HCT116 (cell line): ENCODE results near the gene TMEM38A. TPM values are rescaled to one million over a fixed set of nuclear protein-coding genes. Genes with fewer than 3 reads are reported as not detected.

Experiments
- ATAC-seq: fragments of 200-7000 bp; cut with Tn5 transposase; 2 replicates; pipeline ENCODE4 v1.9.1; 2020; ENCODE audit warnings: mild to moderate bottlenecking, moderate library complexity
- BruUV-seq: library from RNA; stranded (reverse); fragments of 400-500 nt; replicated peaks from 2 replicates; lab custom pipeline; 2021; lab: Mats Ljungman, UMichigan
- CTCF ChIA-PET: fragments of 300-600 bp; sonication (Branson Sonifier 250); formaldehyde crosslinking; loops from one replicate; lab custom pipeline; 2021; ENCODE audit warnings: antibody characterized with exemption; lab: Charles Lee
- POLR2A ChIA-PET: fragments of 300-600, 350-600 bp; sonication (Branson Sonifier 250); formaldehyde crosslinking; loops from one replicate; lab custom pipeline; 2021; ENCODE audit warnings: antibody characterized with exemption; lab: Charles Lee
- RAD21 ChIA-PET, 2 experiments: fragments of 300-600 bp; sonication (Branson Sonifier 250); formaldehyde crosslinking; loops; one replicate each; lab custom pipeline; 2023; ENCODE audit warnings: low total read pairs in 2 of 2; ENCODE audit not compliant: uncharacterized antibody in 2 of 2, unreplicated experiment in 2 of 2, low non-redundant PET in 1 of 2; lab: Charles Lee
- DNase-seq: peaks from one replicate; pipeline ENCODE4 v3.0.0-alpha.2; 2010; ENCODE audit warnings: low read depth, low spot score
- H2AFZ ChIP-seq: fragments of 200-600 bp; shearing (Covaris generic), sonication (generic); 2 replicates; pipeline ENCODE4 v1.6.1; 2017; ENCODE audit warnings: low read depth, mixed run types, mixed read lengths, antibody characterized with exemption, low read length; ENCODE audit not compliant: poor library complexity, severe bottlenecking
- H3K27ac ChIP-seq: 2 replicates; pipeline ENCODE4 v1.5.1; 2012; ENCODE audit warnings: low read depth, low read length
- H3K27me3 ChIP-seq: fragments of 200-600 bp; sonication (generic); 2 replicates; pipeline ENCODE4 v1.6.1; 2016; ENCODE audit warnings: mixed run types, low read length, mixed read lengths; ENCODE audit not compliant: insufficient read depth
- H3K36me3 ChIP-seq, 2 experiments: fragments of 200-500 bp in 1 of 2; fragments of 200-600 bp in 1 of 2; sonication (Bioruptor generic) in 1 of 2; sonication (generic) in 1 of 2; 2 replicates each; pipeline versions ENCODE4 v1.5.1 to v1.6.1; 2014 to 2016; ENCODE audit warnings: low read length in 2 of 2, inconsistent platforms in 1 of 2, mixed read lengths in 1 of 2, mixed run types in 1 of 2; ENCODE audit not compliant: insufficient read depth in 2 of 2, control insufficient read depth in 1 of 2
- H3K4me1 ChIP-seq, 2 experiments: fragments of 200-600 bp in 1 of 2; sonication (generic) in 1 of 2; 2 replicates each; pipeline versions ENCODE4 v1.5.1 to v1.6.1; 2012 to 2017; ENCODE audit warnings: low read length in 2 of 2, inconsistent platforms in 1 of 2, mild to moderate bottlenecking in 1 of 2, mixed read lengths in 1 of 2, mixed run types in 1 of 2, moderate library complexity in 1 of 2; ENCODE audit not compliant: insufficient read depth in 2 of 2, control insufficient read depth in 1 of 2
- H3K4me2 ChIP-seq: fragments of 200-600 bp; sonication (generic); 2 replicates; pipeline ENCODE4 v1.6.1; 2017; ENCODE audit warnings: mixed run types, low read length, mixed read lengths
- H3K4me3 ChIP-seq, 2 experiments: fragments of 200-600 bp in 1 of 2; sonication (generic) in 1 of 2; replicated peaks in 1 of 2; 2 replicates each; pipeline ENCODE4 v1.5.1; 2011 to 2016; ENCODE audit warnings: low read length in 2 of 2, control low read depth in 1 of 2, low read depth in 1 of 2, mild to moderate bottlenecking in 1 of 2, mixed read lengths in 1 of 2, mixed run types in 1 of 2
- H3K79me2 ChIP-seq: fragments of 200-600 bp; sonication (generic); 2 replicates; pipeline ENCODE4 v1.6.1; 2017; ENCODE audit warnings: mild to moderate bottlenecking, mixed run types, low read length, moderate library complexity, mixed read lengths; ENCODE audit not compliant: insufficient read depth
- H3K9ac ChIP-seq: fragments of 200-600 bp; sonication (generic); 2 replicates; pipeline ENCODE4 v1.6.1; 2016; ENCODE audit warnings: low read length, mixed read lengths
- H3K9me2 ChIP-seq: fragments of 200-600 bp; sonication (generic), shearing (Covaris generic); 2 replicates; pipeline ENCODE4 v1.6.1; 2017; ENCODE audit warnings: mixed run types, mild to moderate bottlenecking, moderate library complexity; ENCODE audit not compliant: insufficient read depth
- H3K9me3 ChIP-seq, 2 experiments: fragments of 200-500 bp in 1 of 2; fragments of 200-600 bp in 1 of 2; sonication (Bioruptor generic) in 1 of 2; sonication (generic) in 1 of 2; 2 replicates each; pipeline ENCODE4 v1.6.1; 2014 to 2017; ENCODE audit warnings: low read length in 2 of 2, mixed read lengths in 2 of 2, inconsistent platforms in 1 of 2, low read depth in 1 of 2, mild to moderate bottlenecking in 1 of 2, mixed run types in 1 of 2, moderate library complexity in 1 of 2; ENCODE audit not compliant: control insufficient read depth in 1 of 2, insufficient read depth in 1 of 2
- H4K20me1 ChIP-seq: fragments of 200-600 bp; sonication (generic), shearing (Covaris generic); 2 replicates; pipeline ENCODE4 v1.6.1; 2017; ENCODE audit warnings: mixed run types, mild to moderate bottlenecking, moderate library complexity; ENCODE audit not compliant: insufficient read depth
- CBX3 ChIP-seq: IDR thresholded peaks from 2 replicates; pipeline ENCODE4 v1.6.1; 2012; ENCODE audit warnings: low read depth
- CEBPB ChIP-seq: IDR thresholded peaks from 2 replicates; pipeline ENCODE4 v1.6.1; 2012; ENCODE audit warnings: low read depth
- EZH2 ChIP-seq: fragments of 200-600 bp; sonication (generic); IDR thresholded peaks from 2 replicates; pipeline ENCODE4 v1.6.1; 2017; ENCODE audit warnings: antibody characterized with exemption, mixed run types
- FOSL1 ChIP-seq: IDR thresholded peaks from 2 replicates; pipeline ENCODE4 v1.6.1; 2012; ENCODE audit warnings: low read depth
- JUND ChIP-seq: IDR thresholded peaks from 2 replicates; pipeline ENCODE4 v1.6.1; 2012
- MAX ChIP-seq: IDR thresholded peaks from 2 replicates; pipeline ENCODE4 v1.6.1; 2012
- POLR2A ChIP-seq: IDR thresholded peaks from 2 replicates; pipeline ENCODE4 v1.7.0; 2011; ENCODE audit warnings: borderline replicate concordance; ENCODE audit not compliant: insufficient read depth, insufficient read length; ENCODE audit errors: extremely low read depth
- RAD21 ChIP-seq: IDR thresholded peaks from 2 replicates; pipeline ENCODE4 v1.6.1; 2012; ENCODE audit warnings: low read depth, mild to moderate bottlenecking
- SP1 ChIP-seq: IDR thresholded peaks from 2 replicates; pipeline ENCODE4 v1.6.1; 2012; ENCODE audit warnings: low read depth
- TCF7L2 ChIP-seq: IDR thresholded peaks from 2 replicates; pipeline ENCODE4 v1.7.0; 2011; ENCODE audit warnings: borderline replicate concordance, inconsistent platforms; ENCODE audit not compliant: insufficient read depth, insufficient read length; ENCODE audit errors: extremely low read depth
- YY1 ChIP-seq: IDR thresholded peaks from 2 replicates; pipeline ENCODE4 v1.6.1; 2011; ENCODE audit warnings: low read length, low read depth, moderate library complexity, mild to moderate bottlenecking; ENCODE audit not compliant: insufficient replicate concordance; ENCODE audit errors: extremely low read depth
- ZBTB33 ChIP-seq: IDR thresholded peaks from 2 replicates; pipeline ENCODE4 v1.6.1; 2011; ENCODE audit warnings: mild to moderate bottlenecking, low read length, moderate library complexity; ENCODE audit not compliant: insufficient replicate concordance; ENCODE audit errors: extremely low read depth
- intact Hi-C: fragments of 100-400 bp; cut with micrococcal nuclease; formaldehyde crosslinking; loops from 2 replicates; pipeline ENCODE4 v1.10.0; 2022
- total RNA-seq: library from RNA; stranded (reverse); gene quantifications from one replicate; pipeline ENCODE4 v1.2.1, GENCODE V29; 2021; ENCODE audit not compliant: unreplicated experiment
- TF ChIP-seq, protein P1 (sequence below), 3 experiments: fragments of 200-600 bp in 1 of 3; sonication (generic) in 1 of 3; IDR thresholded peaks in 2 of 3; conservative IDR thresholded peaks in 1 of 3; 2 replicates each; pipeline ENCODE4 v1.5.1; 2012 to 2017; ENCODE audit warnings: low read depth in 2 of 3, low read length in 2 of 3, antibody characterized with exemption in 1 of 3, borderline replicate concordance in 1 of 3, control low read depth in 1 of 3, mild to moderate bottlenecking in 1 of 3, mixed read lengths in 1 of 3, mixed run types in 1 of 3, moderate library complexity in 1 of 3; ENCODE audit not compliant: insufficient read depth in 1 of 3
- TF ChIP-seq, protein P2 (sequence below): IDR thresholded peaks from 2 replicates; pipeline ENCODE4 v1.6.1; 2012
- TF ChIP-seq, protein P3 (sequence below): IDR thresholded peaks from 2 replicates; pipeline ENCODE4 v1.6.1; 2012; ENCODE audit warnings: low read depth

The TMEM38A gene
- total RNA-seq, 1 experiment from 2014 or later = 9.0 TPM

DNA sequence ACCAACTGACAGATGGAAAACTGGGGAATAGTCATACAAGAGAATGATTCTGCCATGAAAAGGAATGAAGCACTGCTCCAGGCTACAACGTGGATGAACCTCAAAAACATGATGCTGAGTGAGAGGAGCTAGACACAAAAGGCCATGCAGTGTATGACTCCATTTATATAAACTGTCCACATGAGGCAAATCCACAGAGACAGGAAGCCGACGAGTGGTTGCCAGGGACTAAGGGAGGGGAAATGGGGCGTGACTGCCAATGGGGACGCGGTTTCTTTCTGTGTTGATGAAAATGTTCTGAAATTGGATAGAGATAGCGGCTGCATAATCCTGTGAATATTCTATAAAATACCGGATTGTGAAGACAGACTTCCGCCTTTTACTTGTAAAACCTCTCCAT lies 11.2 kb upstream of the TMEM38A start (continued):
- no peak for TF ChIP-seq SP1
- TF ChIP-seq POLR2A = no peak
- no peak for TF ChIP-seq JUND
- no peak for TF ChIP-seq EZH2

DNA sequence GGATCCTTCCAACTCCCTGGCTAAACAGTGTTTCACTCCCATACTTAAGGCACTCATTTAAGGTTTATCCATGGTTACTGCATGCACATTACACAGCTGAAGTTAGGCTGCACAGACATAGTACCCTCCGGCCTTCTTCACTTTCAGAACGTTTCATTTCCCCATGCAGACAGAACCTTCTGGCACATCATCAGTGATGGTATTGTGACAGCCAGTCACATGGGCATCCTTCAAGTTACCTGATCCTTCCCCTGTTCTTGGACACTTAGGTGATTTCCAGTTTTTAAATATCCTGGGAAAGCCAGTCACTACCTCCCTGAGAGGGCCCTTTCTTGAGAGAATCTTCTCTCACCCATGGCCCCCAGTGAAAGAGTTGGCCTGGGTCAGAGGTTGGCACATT lies 10.1 kb upstream of the TMEM38A start:
- POLR2A ChIA-PET = no interaction called here
- Histone ChIP-seq H3K36me3 (peaks cover 40 to 52% of the 10 kb centered on the region in 2 experiments), H3K9ac (no peak overlapping the region), H3K9me3 (no peaks in the 10 kb centered on the region), H2AFZ (no peak overlapping the region), H3K9me2 (no peaks in the 10 kb centered on the region), H4K20me1 (no peaks in the 10 kb centered on the region; the same call in 1 of the 2 replicates), H3K27me3 (no peaks in the 10 kb centered on the region), H3K4me1 (no peaks in the 10 kb centered on the region), H3K4me3 (no peak overlapping the region), H3K4me2 (no peak overlapping the region), H3K79me2 (peaks cover 27% of the 10 kb centered on the region), H3K27ac (no peak overlapping the region)
- TF ChIP-seq CEBPB (no peak), SP1 (no peak), JUND (no peak), MAX (no peak), CBX3 (no peak), YY1 (no peak), RAD21 (no peak), ZBTB33 (no peak), FOSL1 (no peak), TCF7L2 (no peak), POLR2A (no peak)
- TF ChIP-seq, protein P1, sequence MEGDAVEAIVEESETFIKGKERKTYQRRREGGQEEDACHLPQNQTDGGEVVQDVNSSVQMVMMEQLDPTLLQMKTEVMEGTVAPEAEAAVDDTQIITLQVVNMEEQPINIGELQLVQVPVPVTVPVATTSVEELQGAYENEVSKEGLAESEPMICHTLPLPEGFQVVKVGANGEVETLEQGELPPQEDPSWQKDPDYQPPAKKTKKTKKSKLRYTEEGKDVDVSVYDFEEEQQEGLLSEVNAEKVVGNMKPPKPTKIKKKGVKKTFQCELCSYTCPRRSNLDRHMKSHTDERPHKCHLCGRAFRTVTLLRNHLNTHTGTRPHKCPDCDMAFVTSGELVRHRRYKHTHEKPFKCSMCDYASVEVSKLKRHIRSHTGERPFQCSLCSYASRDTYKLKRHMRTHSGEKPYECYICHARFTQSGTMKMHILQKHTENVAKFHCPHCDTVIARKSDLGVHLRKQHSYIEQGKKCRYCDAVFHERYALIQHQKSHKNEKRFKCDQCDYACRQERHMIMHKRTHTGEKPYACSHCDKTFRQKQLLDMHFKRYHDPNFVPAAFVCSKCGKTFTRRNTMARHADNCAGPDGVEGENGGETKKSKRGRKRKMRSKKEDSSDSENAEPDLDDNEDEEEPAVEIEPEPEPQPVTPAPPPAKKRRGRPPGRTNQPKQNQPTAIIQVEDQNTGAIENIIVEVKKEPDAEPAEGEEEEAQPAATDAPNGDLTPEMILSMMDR (IDR thresholded peaks at IDR 0.05 in 2 of 3, conservative IDR thresholded peaks at IDR 0.05 in 1 of 3; ENCODE audit: borderline replicate concordance in 1 of 3, insufficient read depth in 1 of 3, low read depth in 2 of 3, low read length in 2 of 3) = no peak
- TF ChIP-seq, protein P2, sequence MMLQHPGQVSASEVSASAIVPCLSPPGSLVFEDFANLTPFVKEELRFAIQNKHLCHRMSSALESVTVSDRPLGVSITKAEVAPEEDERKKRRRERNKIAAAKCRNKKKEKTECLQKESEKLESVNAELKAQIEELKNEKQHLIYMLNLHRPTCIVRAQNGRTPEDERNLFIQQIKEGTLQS = no peak
- TF ChIP-seq, protein P3, sequence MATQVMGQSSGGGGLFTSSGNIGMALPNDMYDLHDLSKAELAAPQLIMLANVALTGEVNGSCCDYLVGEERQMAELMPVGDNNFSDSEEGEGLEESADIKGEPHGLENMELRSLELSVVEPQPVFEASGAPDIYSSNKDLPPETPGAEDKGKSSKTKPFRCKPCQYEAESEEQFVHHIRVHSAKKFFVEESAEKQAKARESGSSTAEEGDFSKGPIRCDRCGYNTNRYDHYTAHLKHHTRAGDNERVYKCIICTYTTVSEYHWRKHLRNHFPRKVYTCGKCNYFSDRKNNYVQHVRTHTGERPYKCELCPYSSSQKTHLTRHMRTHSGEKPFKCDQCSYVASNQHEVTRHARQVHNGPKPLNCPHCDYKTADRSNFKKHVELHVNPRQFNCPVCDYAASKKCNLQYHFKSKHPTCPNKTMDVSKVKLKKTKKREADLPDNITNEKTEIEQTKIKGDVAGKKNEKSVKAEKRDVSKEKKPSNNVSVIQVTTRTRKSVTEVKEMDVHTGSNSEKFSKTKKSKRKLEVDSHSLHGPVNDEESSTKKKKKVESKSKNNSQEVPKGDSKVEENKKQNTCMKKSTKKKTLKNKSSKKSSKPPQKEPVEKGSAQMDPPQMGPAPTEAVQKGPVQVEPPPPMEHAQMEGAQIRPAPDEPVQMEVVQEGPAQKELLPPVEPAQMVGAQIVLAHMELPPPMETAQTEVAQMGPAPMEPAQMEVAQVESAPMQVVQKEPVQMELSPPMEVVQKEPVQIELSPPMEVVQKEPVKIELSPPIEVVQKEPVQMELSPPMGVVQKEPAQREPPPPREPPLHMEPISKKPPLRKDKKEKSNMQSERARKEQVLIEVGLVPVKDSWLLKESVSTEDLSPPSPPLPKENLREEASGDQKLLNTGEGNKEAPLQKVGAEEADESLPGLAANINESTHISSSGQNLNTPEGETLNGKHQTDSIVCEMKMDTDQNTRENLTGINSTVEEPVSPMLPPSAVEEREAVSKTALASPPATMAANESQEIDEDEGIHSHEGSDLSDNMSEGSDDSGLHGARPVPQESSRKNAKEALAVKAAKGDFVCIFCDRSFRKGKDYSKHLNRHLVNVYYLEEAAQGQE = no peak
- DNase-seq (no peak), ATAC-seq (no peak)
- BruUV-seq = no TSS peak
- intact Hi-C loops = no loop called here
- CTCF ChIA-PET = no interaction called here
- RAD21 ChIA-PET = no interaction called here
